ENCODE data around the gene SORBS1.

The SORBS1 gene

GRCh38 chr10:95567903-95568630 lies 6.9 kb upstream of the SORBS1 start:
- DNase-seq (ENCODE audit: low read depth, low spot score) = no peak
- no peak overlapping the region for H3K27ac ChIP-seq

DNA sequence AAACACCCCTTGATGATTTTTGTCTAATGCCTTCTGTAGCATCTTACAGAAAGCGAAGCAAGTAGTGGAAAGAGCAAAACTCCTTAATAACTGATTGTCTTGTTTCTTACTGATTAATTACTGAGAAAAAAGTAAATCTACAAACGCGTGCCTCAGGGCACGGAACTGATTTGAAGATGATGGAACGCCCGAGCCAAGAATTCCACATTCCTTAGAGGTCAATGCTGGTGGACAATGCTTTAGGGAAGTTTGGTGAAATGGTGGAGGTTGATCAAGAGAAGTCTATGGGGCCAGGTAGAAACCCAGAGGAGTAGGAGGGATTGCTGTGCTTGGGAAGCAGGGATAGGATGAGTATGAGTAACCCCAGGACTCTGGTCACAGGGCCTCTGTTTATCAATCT lies 5.0 kb upstream of the SORBS1 start:
- no peak overlapping the region for H3K27ac ChIP-seq
- no peak for DNase-seq (ENCODE audit: low read depth, low spot score)

GRCh38 chr10:95565336-95565735 lies 4.2 kb upstream of the SORBS1 start:
- no peak for DNase-seq (ENCODE audit: low read depth, low spot score)
- no peak overlapping the region for H3K27ac ChIP-seq

DNA sequence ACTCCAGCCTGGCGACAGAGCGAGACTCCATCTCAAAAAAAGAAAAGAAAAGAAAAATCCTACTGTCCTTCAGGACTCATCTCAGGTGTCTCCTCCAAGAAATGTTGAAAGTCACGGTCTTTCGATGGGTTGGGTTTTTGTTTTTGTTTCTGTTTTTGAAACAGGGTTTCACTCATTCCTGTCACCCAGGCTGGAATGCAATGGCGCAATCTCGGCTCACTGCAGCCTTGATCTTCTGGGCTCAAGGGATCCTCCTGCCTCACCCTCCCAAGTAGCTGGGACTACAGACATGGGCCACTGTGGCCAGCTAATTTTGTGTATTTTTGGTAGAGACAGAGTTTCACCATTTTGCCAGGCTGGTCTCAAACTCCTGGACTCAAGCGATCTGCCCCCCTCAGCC lies 3.1 kb upstream of the SORBS1 start:
- no peak for DNase-seq (ENCODE audit: low read depth, low spot score)
- no peak overlapping the region for H3K27ac ChIP-seq

DNA sequence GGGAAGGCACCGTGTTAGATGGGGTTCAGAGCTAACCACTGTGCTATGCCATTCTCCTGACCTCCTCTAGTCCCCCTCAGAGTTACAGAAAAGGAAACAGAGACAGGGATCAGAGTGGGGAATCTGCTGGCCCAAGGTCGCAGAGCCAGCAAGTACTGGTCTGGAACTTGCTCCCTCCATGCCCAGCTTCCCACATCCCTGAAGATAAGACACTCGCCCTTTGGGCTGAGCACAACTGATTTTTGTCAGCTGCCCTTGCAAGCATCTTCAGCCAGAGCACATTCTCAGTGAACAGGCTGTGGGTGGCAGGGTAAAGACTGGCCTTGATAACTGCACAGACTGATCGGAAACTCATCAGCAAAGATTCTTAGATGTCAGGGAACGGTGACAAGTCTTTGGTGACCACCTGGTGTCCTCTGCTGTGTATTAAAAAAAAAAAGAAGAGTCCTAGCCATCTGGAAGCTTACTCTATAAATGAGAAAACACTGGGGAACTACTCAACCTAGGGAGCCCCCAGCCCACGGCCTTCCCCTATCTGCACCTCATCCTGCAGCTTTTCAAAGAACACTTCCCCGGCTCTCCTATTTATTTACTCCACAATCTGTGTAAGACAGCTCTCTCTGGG lies 1.3 kb upstream of the SORBS1 start:
- no peak for DNase-seq (ENCODE audit: low read depth, low spot score)
- no peak overlapping the region for H3K27ac ChIP-seq

- H3K27ac ChIP-seq = no peak overlapping the region
- no peak for DNase-seq (ENCODE audit: low read depth, low spot score)
Observed at GRCh38 chr10:95561864-95562177, 650 bp upstream of the SORBS1 start.

DNA sequence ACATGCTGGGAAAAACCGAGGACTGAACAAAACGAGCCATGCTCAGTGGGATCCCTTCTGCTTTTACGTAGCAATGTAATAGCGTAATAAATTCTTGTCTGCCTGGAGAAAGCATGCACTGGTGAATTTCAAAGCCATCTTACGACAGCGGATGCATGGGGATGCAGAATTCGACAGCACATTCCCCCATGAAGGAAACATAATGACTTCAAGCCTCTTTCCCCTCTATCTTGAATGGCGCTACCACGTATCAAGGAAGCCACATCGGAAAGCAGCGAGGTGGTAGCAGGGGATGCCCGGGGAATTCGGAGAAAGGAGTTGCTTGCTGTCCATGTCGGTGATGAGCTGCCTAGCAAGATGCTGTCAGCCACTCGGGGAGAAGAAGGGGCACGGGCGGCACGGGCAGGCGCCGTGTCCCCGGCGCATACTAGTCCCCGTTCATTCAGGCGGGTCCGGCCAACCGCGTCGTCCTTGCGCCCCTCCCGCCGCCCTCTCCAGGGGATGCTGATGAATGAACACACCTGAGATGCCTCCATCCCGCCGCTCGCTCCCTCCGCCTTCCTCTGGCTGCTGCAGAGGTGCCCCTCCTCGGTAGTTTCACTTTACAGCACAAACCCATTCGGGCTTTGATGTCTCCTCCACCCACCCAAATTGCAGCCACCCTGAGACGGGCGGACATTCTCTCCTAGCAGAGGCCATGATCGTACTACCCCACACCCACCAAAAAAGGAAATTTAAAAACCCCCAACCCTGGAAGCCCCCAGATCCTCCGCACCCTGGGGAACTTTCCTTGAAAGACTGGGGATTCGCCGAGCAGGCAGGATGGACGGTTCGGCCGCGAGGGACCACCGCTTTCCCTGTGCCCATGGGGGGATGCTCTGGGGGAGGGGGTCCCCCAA lies 644 bp downstream of the SORBS1 start:
- H3K27ac ChIP-seq = no peak overlapping the region
- no peak for DNase-seq (ENCODE audit: low read depth, low spot score)

DNA sequence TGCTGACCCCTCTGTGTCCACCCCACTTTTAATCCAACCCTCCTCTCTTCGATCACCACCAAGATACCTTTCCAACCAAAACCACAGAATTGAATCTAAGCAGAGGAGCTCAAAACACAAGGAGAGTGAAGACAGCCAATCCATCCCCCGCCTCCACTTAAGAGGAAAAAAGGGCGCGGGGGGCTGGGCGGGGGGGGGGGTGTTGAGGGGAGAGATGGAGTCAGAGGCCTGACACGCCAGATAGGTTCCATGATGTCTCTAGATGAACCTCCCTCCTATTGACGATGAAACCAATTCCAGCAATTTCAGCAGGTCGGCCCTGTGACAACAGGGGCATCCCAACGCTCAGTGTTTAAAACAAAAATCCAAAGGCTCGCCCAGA lies 1.3 kb downstream of the SORBS1 start:
- DNase-seq (ENCODE audit: low read depth, low spot score) = no peak
- no peak overlapping the region for H3K27ac ChIP-seq

DNA sequence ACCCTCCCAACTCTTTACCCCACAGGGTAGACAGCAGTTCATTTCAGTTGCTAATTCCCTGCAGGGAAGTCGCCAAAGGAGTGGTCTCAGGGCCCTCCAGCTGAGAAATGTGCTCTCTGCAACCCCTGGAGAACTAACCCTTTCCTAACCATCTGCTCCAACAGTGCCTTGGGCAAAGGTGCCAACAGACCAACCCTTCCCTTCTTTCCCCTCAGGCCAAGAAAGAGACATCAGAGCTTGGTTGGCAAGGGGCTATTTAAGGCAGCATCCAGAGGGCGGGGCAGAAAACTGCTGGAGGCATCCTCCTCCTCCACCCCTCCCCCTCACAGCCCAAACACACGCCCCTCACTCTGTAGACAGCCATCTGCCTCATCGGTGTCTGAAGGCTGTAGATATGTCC lies 1.7 kb downstream of the SORBS1 start:
- no peak for DNase-seq (ENCODE audit: low read depth, low spot score)
- H3K27ac ChIP-seq = no peak overlapping the region

DNA sequence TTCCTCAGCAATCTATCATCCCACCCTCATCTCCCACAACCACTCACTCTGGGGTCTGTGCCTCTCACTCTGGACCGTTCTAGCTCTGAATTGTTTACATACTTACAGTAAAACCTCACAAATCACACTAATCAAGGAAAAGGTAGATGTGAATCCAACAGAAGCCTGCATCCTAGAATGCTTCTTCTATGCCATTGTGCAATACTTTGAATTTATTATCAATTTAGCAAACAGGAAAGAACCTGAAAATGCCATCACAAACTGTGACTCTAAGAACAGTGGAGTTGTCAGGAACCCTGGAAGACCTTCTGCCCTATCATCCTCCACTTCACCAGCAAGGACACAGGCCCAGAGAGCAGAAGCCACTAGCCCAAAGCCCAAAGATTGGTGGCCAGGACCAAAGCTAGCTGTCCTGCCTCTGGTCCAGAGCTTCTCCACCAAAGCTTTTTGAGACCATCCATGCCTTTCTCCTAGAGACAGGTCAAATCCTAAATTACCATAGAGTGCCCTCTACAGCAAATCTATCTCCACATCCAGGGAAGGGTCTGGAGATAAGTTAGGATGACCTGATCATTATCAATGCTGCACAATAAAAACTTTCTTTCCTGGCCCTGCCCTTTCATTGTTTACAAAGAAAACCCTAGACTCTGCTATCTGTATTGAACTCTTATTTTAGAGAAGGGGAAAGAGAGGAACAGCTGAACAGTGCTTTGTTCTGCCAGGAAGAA lies 2.4 kb downstream of the SORBS1 start:
- no peak overlapping the region for H3K27ac ChIP-seq
- no peak for DNase-seq (ENCODE audit: low read depth, low spot score)

DNA sequence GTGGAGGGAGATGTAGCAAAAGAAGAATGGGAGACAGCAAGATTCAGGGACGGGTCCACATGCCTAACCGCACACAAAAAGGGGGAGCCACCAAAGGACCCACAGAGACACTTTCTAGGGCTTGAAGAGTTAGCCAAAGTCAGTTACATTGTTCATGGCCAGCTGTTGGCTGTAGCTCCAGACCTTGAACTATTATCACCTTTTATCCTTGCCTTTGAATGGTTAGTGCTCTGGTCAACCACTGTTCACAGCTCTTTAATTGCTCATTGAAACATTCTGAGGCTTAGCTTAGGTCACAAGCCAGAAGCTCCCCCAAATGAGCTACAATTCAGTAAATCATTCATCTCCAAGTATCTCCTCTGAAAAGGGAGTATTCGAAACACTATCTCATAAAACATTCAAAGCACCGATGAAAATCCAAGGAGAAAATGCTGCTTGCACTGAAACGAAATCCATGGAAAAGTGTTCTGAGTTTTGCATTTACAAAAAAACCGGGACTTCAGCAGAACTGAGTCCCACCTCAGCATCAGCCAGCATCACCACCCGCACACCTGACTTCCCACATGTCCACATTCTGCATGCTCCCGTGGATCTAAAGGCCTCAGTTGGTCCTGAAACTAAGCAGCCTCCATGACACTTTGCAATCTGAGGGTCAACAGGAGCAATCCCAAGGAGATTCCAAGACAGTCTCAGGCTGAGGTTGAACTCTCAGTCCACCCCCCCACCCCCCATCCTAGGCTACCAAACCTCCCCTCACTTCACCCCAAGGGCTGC lies 4.0 kb downstream of the SORBS1 start:
- DNase-seq (ENCODE audit: low read depth, low spot score) = no peak

GRCh38 chr10:95553674-95554073 lies 7.5 kb downstream of the SORBS1 start:
- H3K27ac ChIP-seq = no peak overlapping the region
- DNase-seq (ENCODE audit: low read depth, low spot score) = no peak

More for the DNA sequence above, 4.0 kb downstream of the SORBS1 start:
- no peak overlapping the region for H3K27ac ChIP-seq

GRCh38 chr10:95552679-95553342 lies 8.4 kb downstream of the SORBS1 start:
- H3K27ac ChIP-seq = no peak overlapping the region
- no peak for DNase-seq (ENCODE audit: low read depth, low spot score)

- DNase-seq (ENCODE audit: low read depth, low spot score) = no peak
- H3K27ac ChIP-seq = no peak overlapping the region
Observed at GRCh38 chr10:95550073-95550672, 11.0 kb downstream of the SORBS1 start.

DNA sequence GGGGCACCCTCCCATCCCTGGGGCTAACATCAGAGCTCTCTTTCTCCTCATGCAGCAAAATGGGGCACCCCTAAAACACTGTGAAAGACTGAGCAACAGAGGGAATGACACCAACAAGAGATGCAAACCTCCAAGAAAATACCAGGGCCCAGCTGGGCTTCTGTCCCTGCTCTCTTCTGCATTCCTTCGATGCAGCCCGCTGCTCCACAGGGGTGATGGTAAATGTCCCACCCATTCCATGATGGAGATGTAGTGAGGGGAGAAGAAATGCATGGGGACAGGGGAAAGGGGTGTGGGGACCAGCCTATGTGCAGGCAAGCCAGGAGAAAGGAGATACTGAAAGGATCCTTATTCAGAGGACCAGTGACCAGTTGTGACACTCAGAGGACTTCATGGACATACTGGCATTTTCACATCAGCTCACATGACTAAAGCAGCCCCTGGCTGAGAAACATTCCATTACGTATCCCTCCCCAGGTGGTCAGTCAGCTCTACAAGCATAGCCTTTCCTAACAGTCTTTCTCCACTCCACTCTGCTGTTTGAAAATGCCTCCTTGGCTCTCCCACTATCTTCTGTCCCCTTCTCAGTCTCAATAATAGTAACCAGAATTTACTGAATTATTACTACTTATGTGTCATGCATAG lies 13.3 kb downstream of the SORBS1 start:
- DNase-seq (ENCODE audit: low read depth, low spot score) = no peak
- no peak overlapping the region for H3K27ac ChIP-seq

- DNase-seq (ENCODE audit: low read depth, low spot score) = no peak
- H3K27ac ChIP-seq = no peak overlapping the region
Observed at GRCh38 chr10:95547197-95547596, 14.0 kb downstream of the SORBS1 start.

DNA sequence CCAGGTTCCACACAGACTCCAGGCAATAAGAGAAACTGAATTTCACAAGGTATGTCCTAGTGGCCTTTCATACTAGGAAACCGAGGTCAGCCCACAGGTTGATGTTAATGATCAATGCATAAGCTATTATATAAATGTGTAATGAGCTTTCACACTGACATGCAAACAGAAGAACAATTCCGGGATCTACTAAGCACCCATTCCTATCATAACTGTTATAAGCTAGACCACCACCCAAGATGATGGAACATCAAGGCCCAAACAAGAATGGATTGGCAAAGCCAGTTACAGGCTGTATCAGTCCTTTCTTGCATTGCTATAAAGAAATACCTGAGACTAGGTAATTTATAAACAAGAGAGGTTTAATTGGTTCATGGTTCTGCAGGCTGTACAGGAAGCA lies 15.2 kb downstream of the SORBS1 start:
- H3K27ac ChIP-seq = no peak overlapping the region
- no peak for DNase-seq (ENCODE audit: low read depth, low spot score)

GRCh38 chr10:95544783-95545500 lies 16.2 kb downstream of the SORBS1 start:
- no peak for DNase-seq (ENCODE audit: low read depth, low spot score)
- H3K27ac ChIP-seq = no peak overlapping the region
